Activated CD8-positive, alpha-beta T cell treated with anti-CD3 and anti-CD28 coated beads for 36 hours (primary cell): ENCODE measurements around the gene ZGLP1. TPM values are rescaled to one million over a fixed set of nuclear protein-coding genes. Genes with fewer than 3 reads are reported as not detected.

Experiments used
- ATAC-seq: fragments of 200-7000 bp; cut with Tn5 transposase; one replicate; pipeline ENCODE4 v1.10.0; 2021; ENCODE audit warnings: mild to moderate bottlenecking, moderate library complexity
- CTCF ChIA-PET: fragments of 350-600 bp; sonication (Branson Sonifier 250); formaldehyde crosslinking; loops from one replicate; lab custom pipeline; 2021; ENCODE audit warnings: antibody characterized with exemption; lab: Charles Lee
- POLR2A ChIA-PET: fragments of 350-600 bp; sonication (Branson Sonifier 250); formaldehyde crosslinking; loops from one replicate; lab custom pipeline; 2021; ENCODE audit warnings: antibody characterized with exemption; lab: Charles Lee
- DNase-seq: peaks from one replicate; pipeline ENCODE4 v3.0.0-alpha.2; 2020
- H3K27ac Mint-ChIP-seq: one replicate; pipeline ENCODE4 v1.8.0; 2021; ENCODE audit warnings: mild to moderate bottlenecking, mixed read lengths
- H3K27me3 Mint-ChIP-seq: one replicate; pipeline ENCODE4 v1.8.0; 2021; ENCODE audit warnings: mixed read lengths
- H3K36me3 Mint-ChIP-seq: one replicate; pipeline ENCODE4 v1.8.0; 2021; ENCODE audit warnings: low read depth, mixed read lengths
- H3K4me1 Mint-ChIP-seq: one replicate; pipeline ENCODE4 v1.8.0; 2021; ENCODE audit warnings: low read depth, mixed read lengths
- H3K4me3 Mint-ChIP-seq: one replicate; pipeline ENCODE4 v1.8.0; 2021; ENCODE audit warnings: mild to moderate bottlenecking, moderate library complexity, mixed read lengths
- H3K9me3 Mint-ChIP-seq: one replicate; pipeline ENCODE4 v1.8.0; 2021; ENCODE audit warnings: mixed read lengths
- CTCF ChIP-seq: fragments of 200-600 bp; IDR thresholded peaks from one replicate; pipeline ENCODE4 v1.8.0; 2022; ENCODE audit warnings: antibody characterized with exemption, mild to moderate bottlenecking
- intact Hi-C: fragments of 100-400 bp; cut with micrococcal nuclease; formaldehyde crosslinking; loops from one replicate; pipeline ENCODE4 v1.10.0; 2022
- total RNA-seq, 2 experiments: library from RNA; stranded (reverse); gene quantifications; one replicate each; pipeline ENCODE4 v1.2.3, GENCODE V29; 2021

ZGLP1 gene
- total RNA-seq, 2 experiments from 2014 or later = 3.2 to 3.7 TPM

- no peak for DNase-seq
- ChIA-PET POLR2A (interaction anchor here (1.0 to 3.5 kb wide), 13 partner anchors 9 to 224 kb away, joined by 3 to 30 read pairs (median 4); partner anchors contain the start of genes FDX2, ICAM1, ICAM5 and TYK2), CTCF (interaction anchor here (1.0 to 2.4 kb wide), 4 partner anchors 56 to 64 kb away, joined by 3 to 9 read pairs (median 5); partner anchors contain the start of gene ICAM1)
- intact Hi-C loops = loop anchor here (10.0 kb wide), 1 partner anchor 52 kb away; the partner anchor contains the start of gene TYK2
- peaks cover 37% of the 10 kb centered on the region for H3K4me1 Mint-ChIP-seq
- peak overlapping the region; percentile 98 for H3K27ac Mint-ChIP-seq
- H3K27me3 Mint-ChIP-seq = no peaks in the 10 kb centered on the region
- no peaks in the 10 kb centered on the region for H3K9me3 Mint-ChIP-seq
- no peak for TF ChIP-seq CTCF
- peaks cover 54% of the 10 kb centered on the region for H3K36me3 Mint-ChIP-seq
- peak overlapping the region; percentile 97 for H3K4me3 Mint-ChIP-seq
- no peak for ATAC-seq
Measured at GRCh38 chr19:10332158-10332964, 22.7 kb upstream of the ZGLP1 start.

- intact Hi-C loops = no loop called here
- Mint-ChIP-seq H3K9me3 (no peaks in the 10 kb centered on the region), H3K27ac (no peak overlapping the region), H3K4me1 (peaks cover 25% of the 10 kb centered on the region), H3K4me3 (no peak overlapping the region), H3K36me3 (peaks cover 49% of the 10 kb centered on the region), H3K27me3 (no peaks in the 10 kb centered on the region)
- CTCF ChIA-PET = interaction anchor here (1.7 kb wide), 1 partner anchor 60 kb away, joined by 10 read pairs; no protein-coding TSS in a partner anchor
- DNase-seq (no peak), ATAC-seq (no peak)
- TF ChIP-seq CTCF = no peak
- POLR2A ChIA-PET = interaction anchor here (0.6 to 3.2 kb wide), 9 partner anchors 8 to 71 kb away, joined by 3 to 17 read pairs (median 4); partner anchors contain the start of genes FDX2 and TYK2
Measured at GRCh38 chr19:10329555-10329954, 19.9 kb upstream of the ZGLP1 start.

GRCh38 chr19:10328558-10329429, 19.2 kb upstream of the ZGLP1 start:
- POLR2A ChIA-PET = interaction anchor here (2.2 to 3.2 kb wide), 2 partner anchors 8 to 37 kb away, joined by 4 to 17 read pairs; no protein-coding TSS in a partner anchor
- no peak overlapping the region for H3K4me3 Mint-ChIP-seq
- DNase-seq = no peak
- H3K36me3 Mint-ChIP-seq = peaks cover 47% of the 10 kb centered on the region
- no peak for ATAC-seq
- no peaks in the 10 kb centered on the region for H3K9me3 Mint-ChIP-seq
- H3K27me3 Mint-ChIP-seq = no peaks in the 10 kb centered on the region
- TF ChIP-seq CTCF = no peak
- peaks cover 19% of the 10 kb centered on the region for H3K4me1 Mint-ChIP-seq
- intact Hi-C loops = no loop called here
- CTCF ChIA-PET = interaction anchor here (1.7 kb wide), 1 partner anchor 60 kb away, joined by 10 read pairs; no protein-coding TSS in a partner anchor
- no peak overlapping the region for H3K27ac Mint-ChIP-seq

- Mint-ChIP-seq H3K4me1 (peaks cover 14% of the 10 kb centered on the region), H3K4me3 (no peak overlapping the region), H3K9me3 (no peaks in the 10 kb centered on the region), H3K36me3 (peaks cover 43% of the 10 kb centered on the region), H3K27me3 (no peaks in the 10 kb centered on the region), H3K27ac (no peak overlapping the region)
- ATAC-seq = no peak
- ChIA-PET CTCF (interaction anchor here (0.9 kb wide), 1 partner anchor 64 kb away, joined by 3 read pairs; no protein-coding TSS in a partner anchor), POLR2A (interaction anchor here (0.7 to 1.0 kb wide), 2 partner anchors 13 to 40 kb away, joined by 3 read pairs; partner anchors contain the start of gene FDX2)
- intact Hi-C loops = no loop called here
- no peak for TF ChIP-seq CTCF
- DNase-seq = no peak
Measured at GRCh38 chr19:10327793-10328192, 18.2 kb upstream of the ZGLP1 start.
